ENCODE measurements around the gene TMEM132D.

- TF ChIP-seq CTCF (IDR thresholded peaks at IDR 0.05; ENCODE audit: extremely low read depth in 1 of 2, insufficient read depth in 1 of 2, low read depth in 1 of 2, low read length in 2 of 2) (no peak), POLR2AphosphoS5 (IDR thresholded peaks at IDR 0.05; ENCODE audit: insufficient read depth, low read depth, low read length) (no peak), POLR2A (IDR thresholded peaks at IDR 0.05; ENCODE audit: low read depth, low read length) (no peak), EZH2 (IDR thresholded peaks at IDR 0.05; ENCODE audit: borderline replicate concordance, low read depth, low read length, severe bottlenecking) (no peak), FOS (IDR thresholded peaks at IDR 0.05; ENCODE audit: borderline replicate concordance, insufficient read depth, low read length) (no peak), MAX (IDR thresholded peaks at IDR 0.05; ENCODE audit: insufficient read depth, insufficient read length) (no peak), MYC (IDR thresholded peaks at IDR 0.05; ENCODE audit: low read depth, low read length) (no peak), GATA2 (IDR thresholded peaks at IDR 0.05; ENCODE audit: insufficient read depth, insufficient read length, low read depth, low read length) (no peak), JUN (IDR thresholded peaks at IDR 0.05; ENCODE audit: borderline replicate concordance, insufficient read depth, insufficient read length, low read depth) (no peak)
Measured at GRCh38 chr12:129152351-129153104, 751.3 kb downstream of the TMEM132D start.
